Panc1 (cell line): ENCODE data around the gene AP4M1. TPM values are rescaled to one million over a fixed set of nuclear protein-coding genes. Genes with fewer than 3 reads are reported as not detected.

Experiments
- ATAC-seq: fragments of 200-7000 bp; cut with Tn5 transposase; 2 replicates; pipeline ENCODE4 v1.9.1; 2020; ENCODE audit warnings: mild to moderate bottlenecking, moderate library complexity
- BruUV-seq: library from RNA; stranded (reverse); fragments of 400-500 nt; replicated peaks from 2 replicates; lab custom pipeline; 2021; lab: Mats Ljungman, UMichigan
- CTCF ChIA-PET: fragments of 300-600 bp; sonication (Branson Sonifier 250); formaldehyde crosslinking; loops from one replicate; lab custom pipeline; 2022; ENCODE audit warnings: antibody characterized with exemption; lab: Charles Lee
- POLR2A ChIA-PET: fragments of 300-600 bp; sonication (Branson Sonifier 250); formaldehyde crosslinking; loops from one replicate; lab custom pipeline; 2022; ENCODE audit warnings: antibody characterized with exemption; lab: Charles Lee
- DNase-seq: peaks from one replicate; pipeline ENCODE4 v3.0.0-alpha.2; 2010; ENCODE audit warnings: low read depth, low spot score
- H3K27ac ChIP-seq: 2 replicates; pipeline ENCODE4 v1.5.1; 2011; ENCODE audit warnings: mild to moderate bottlenecking, low read length, inconsistent platforms
- H3K27me3 ChIP-seq: fragments of 200-500 bp; sonication (Bioruptor generic); 2 replicates; pipeline ENCODE4 v1.6.0; 2014; ENCODE audit warnings: low read length, inconsistent platforms; ENCODE audit not compliant: control insufficient read depth, insufficient read depth
- H3K36me3 ChIP-seq: fragments of 200-500 bp; sonication (Bioruptor generic); 2 replicates; pipeline ENCODE4 v1.5.1; 2014; ENCODE audit warnings: inconsistent platforms, mild to moderate bottlenecking, low read length, moderate library complexity; ENCODE audit not compliant: control insufficient read depth, insufficient read depth
- H3K4me1 ChIP-seq: 2 replicates; pipeline ENCODE4 v1.5.1; 2011; ENCODE audit warnings: inconsistent platforms, mild to moderate bottlenecking, low read length, moderate library complexity; ENCODE audit not compliant: control insufficient read depth, insufficient read depth
- H3K4me3 ChIP-seq, 2 experiments: 2 replicates each; pipeline ENCODE4 v1.5.1; 2011 to 2012; ENCODE audit warnings: low read depth in 2 of 2, low read length in 2 of 2, mild to moderate bottlenecking in 2 of 2, inconsistent platforms in 1 of 2, moderate library complexity in 1 of 2
- H3K9me3 ChIP-seq: fragments of 200-500 bp; sonication (Bioruptor generic); 2 replicates; pipeline ENCODE4 v1.5.1; 2014; ENCODE audit warnings: low read depth, mild to moderate bottlenecking, inconsistent platforms, low read length, moderate library complexity; ENCODE audit not compliant: control insufficient read depth, insufficient read depth
- POLR2AphosphoS5 ChIP-seq: IDR thresholded peaks from 2 replicates; pipeline ENCODE4 v1.6.1; 2012; ENCODE audit warnings: mild to moderate bottlenecking, low read depth, low read length, moderate library complexity
- SIN3A ChIP-seq: IDR thresholded peaks from 2 replicates; pipeline ENCODE4 v1.6.1; 2012; ENCODE audit warnings: low read depth, mild to moderate bottlenecking, low read length, moderate library complexity, borderline replicate concordance; ENCODE audit not compliant: insufficient read depth
- TCF7L2 ChIP-seq: IDR thresholded peaks from 2 replicates; pipeline ENCODE4 v1.6.1; 2011; ENCODE audit warnings: mild to moderate bottlenecking, low read depth, low read length, inconsistent platforms
- in situ Hi-C: cut with HindIII; loops from 2 replicates; pipeline ENCODE4 v1.10.0; 2016; ENCODE audit warnings: low sequenced_read_pairs, low pct_unique_long_range_greater_than_20kb
- intact Hi-C: fragments of 100-400 bp; cut with micrococcal nuclease; formaldehyde crosslinking; loops from one replicate; pipeline ENCODE4 v1.10.0; 2022; ENCODE audit not compliant: unreplicated experiment
- total RNA-seq: library from RNA; stranded (reverse); gene quantifications from one replicate; pipeline ENCODE4 v1.2.1, GENCODE V29; 2021; ENCODE audit not compliant: unreplicated experiment
- TF ChIP-seq, protein P1 (sequence below): fragments of 450-650 bp; IDR thresholded peaks from 2 replicates; pipeline ENCODE4 v1.5.1; 2017; ENCODE audit warnings: mild to moderate bottlenecking
- TF ChIP-seq, protein P2 (sequence below), 2 experiments: IDR thresholded peaks; 2 replicates each; pipeline ENCODE4 v1.6.1; 2011 to 2012; ENCODE audit warnings: low read depth in 2 of 2, control low read depth in 1 of 2, low read length in 1 of 2, mild to moderate bottlenecking in 1 of 2, moderate library complexity in 1 of 2; ENCODE audit not compliant: insufficient read depth in 1 of 2

AP4M1 gene
- total RNA-seq, 1 experiment from 2014 or later, result 42.6 TPM

- peaks cover 25% of the 10 kb centered on the region for H3K9me3 ChIP-seq
- DNase-seq (no peak), ATAC-seq (peak; percentile 63; the same call in 1 of the 2 replicates)
- H3K36me3 ChIP-seq, result peaks cover 15% of the 10 kb centered on the region
- POLR2A ChIA-PET, result interaction anchor here (0.6 kb wide), 1 partner anchor 58 kb away, joined by 11 read pairs; no protein-coding TSS in a partner anchor
- no peak overlapping the region for H3K27ac ChIP-seq
- in situ Hi-C loops (no loop called here), intact Hi-C loops (no loop called here)
- TF ChIP-seq POLR2AphosphoS5, result peak; percentile 36; the same call in 1 of the 2 replicates
- TF ChIP-seq, protein P1, sequence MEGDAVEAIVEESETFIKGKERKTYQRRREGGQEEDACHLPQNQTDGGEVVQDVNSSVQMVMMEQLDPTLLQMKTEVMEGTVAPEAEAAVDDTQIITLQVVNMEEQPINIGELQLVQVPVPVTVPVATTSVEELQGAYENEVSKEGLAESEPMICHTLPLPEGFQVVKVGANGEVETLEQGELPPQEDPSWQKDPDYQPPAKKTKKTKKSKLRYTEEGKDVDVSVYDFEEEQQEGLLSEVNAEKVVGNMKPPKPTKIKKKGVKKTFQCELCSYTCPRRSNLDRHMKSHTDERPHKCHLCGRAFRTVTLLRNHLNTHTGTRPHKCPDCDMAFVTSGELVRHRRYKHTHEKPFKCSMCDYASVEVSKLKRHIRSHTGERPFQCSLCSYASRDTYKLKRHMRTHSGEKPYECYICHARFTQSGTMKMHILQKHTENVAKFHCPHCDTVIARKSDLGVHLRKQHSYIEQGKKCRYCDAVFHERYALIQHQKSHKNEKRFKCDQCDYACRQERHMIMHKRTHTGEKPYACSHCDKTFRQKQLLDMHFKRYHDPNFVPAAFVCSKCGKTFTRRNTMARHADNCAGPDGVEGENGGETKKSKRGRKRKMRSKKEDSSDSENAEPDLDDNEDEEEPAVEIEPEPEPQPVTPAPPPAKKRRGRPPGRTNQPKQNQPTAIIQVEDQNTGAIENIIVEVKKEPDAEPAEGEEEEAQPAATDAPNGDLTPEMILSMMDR, result no peak
- BruUV-seq, result no TSS peak
- H3K27me3 ChIP-seq, result no peaks in the 10 kb centered on the region
- CTCF ChIA-PET, result no interaction called here
- no peak overlapping the region for H3K4me3 ChIP-seq
- no peaks in the 10 kb centered on the region; the same call in 1 of the 2 replicates for H3K4me1 ChIP-seq
Measured at GRCh38 chr7:100066953-100067352, 34.5 kb upstream of the AP4M1 start.

DNA sequence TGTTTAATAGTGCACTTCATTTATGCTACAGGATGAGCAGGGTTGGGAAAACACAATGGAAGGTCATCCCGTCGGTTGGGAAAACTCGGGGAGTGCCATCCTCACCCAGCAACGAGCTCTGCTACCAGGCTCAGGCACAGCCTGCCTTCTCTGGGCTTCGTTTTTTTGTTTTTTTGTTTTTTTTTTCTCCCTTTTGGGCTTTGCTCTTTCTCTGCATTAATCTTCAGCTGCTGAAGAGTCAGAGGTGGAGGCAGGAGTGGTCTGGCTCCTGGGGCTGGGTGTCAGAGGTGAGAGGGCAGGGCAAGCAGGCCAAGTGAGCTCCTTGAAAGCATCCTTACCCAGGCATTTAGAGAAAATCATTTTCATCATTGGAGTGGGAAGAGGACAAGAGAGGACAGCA, 31.5 kb upstream of the AP4M1 start:
- ChIA-PET CTCF (no interaction called here), POLR2A (interaction anchor here (0.6 kb wide), 1 partner anchor 11 kb away, joined by 5 read pairs; no protein-coding TSS in a partner anchor)
- peaks cover 15% of the 10 kb centered on the region for H3K36me3 ChIP-seq

More for the DNA sequence above, 31.5 kb upstream of the AP4M1 start:
- DNase-seq, result no peak
- no peaks in the 10 kb centered on the region; the same call in 1 of the 2 replicates for H3K4me1 ChIP-seq
- intact Hi-C loops, result no loop called here
- H3K27me3 ChIP-seq, result no peaks in the 10 kb centered on the region
- H3K27ac ChIP-seq, result no peak overlapping the region
- no TSS peak for BruUV-seq
- H3K9me3 ChIP-seq, result peaks cover 48% of the 10 kb centered on the region
- in situ Hi-C loops, result no loop called here
- H3K4me3 ChIP-seq, result no peak overlapping the region
- no peak for ATAC-seq
- TF ChIP-seq, protein P1, result no peak
- no peak for TF ChIP-seq SIN3A
- TF ChIP-seq TCF7L2, result no peak
- TF ChIP-seq, protein P2, sequence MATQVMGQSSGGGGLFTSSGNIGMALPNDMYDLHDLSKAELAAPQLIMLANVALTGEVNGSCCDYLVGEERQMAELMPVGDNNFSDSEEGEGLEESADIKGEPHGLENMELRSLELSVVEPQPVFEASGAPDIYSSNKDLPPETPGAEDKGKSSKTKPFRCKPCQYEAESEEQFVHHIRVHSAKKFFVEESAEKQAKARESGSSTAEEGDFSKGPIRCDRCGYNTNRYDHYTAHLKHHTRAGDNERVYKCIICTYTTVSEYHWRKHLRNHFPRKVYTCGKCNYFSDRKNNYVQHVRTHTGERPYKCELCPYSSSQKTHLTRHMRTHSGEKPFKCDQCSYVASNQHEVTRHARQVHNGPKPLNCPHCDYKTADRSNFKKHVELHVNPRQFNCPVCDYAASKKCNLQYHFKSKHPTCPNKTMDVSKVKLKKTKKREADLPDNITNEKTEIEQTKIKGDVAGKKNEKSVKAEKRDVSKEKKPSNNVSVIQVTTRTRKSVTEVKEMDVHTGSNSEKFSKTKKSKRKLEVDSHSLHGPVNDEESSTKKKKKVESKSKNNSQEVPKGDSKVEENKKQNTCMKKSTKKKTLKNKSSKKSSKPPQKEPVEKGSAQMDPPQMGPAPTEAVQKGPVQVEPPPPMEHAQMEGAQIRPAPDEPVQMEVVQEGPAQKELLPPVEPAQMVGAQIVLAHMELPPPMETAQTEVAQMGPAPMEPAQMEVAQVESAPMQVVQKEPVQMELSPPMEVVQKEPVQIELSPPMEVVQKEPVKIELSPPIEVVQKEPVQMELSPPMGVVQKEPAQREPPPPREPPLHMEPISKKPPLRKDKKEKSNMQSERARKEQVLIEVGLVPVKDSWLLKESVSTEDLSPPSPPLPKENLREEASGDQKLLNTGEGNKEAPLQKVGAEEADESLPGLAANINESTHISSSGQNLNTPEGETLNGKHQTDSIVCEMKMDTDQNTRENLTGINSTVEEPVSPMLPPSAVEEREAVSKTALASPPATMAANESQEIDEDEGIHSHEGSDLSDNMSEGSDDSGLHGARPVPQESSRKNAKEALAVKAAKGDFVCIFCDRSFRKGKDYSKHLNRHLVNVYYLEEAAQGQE (IDR thresholded peaks at IDR 0.05; ENCODE audit: insufficient read depth in 1 of 2, low read depth in 2 of 2, low read length in 1 of 2), result no peak
- no peak for TF ChIP-seq POLR2AphosphoS5
